Fibroblast of lung (primary cell): Measurements from ENCODE around the gene TMEM233.

Experiments
- CTCF ChIP-seq, 2 donors: IDR thresholded peaks in 1 of 2; conservative IDR thresholded peaks in 1 of 2; 1 replicate in 1 of 2; 2 replicates in 1 of 2; pipeline ENCODE4 v1.5.1; 2011 to 2012; ENCODE audit warnings: low read length in 2 of 2, control low read depth in 1 of 2, inconsistent platforms in 1 of 2, low read depth in 1 of 2, mild to moderate bottlenecking in 1 of 2
- EZH2 ChIP-seq: IDR thresholded peaks from 2 replicates; pipeline ENCODE4 v1.5.1; 2012; ENCODE audit warnings: low read length, control low read depth, mild to moderate bottlenecking; ENCODE audit errors: missing control alignments

- TF ChIP-seq CTCF (conservative IDR thresholded peaks at IDR 0.05 in 1 of 2, IDR thresholded peaks at IDR 0.05 in 1 of 2; ENCODE audit: low read depth in 1 of 2, low read length in 2 of 2), result no peak
- TF ChIP-seq EZH2, result no peak
Measured at GRCh38 chr12:119624966-119625365, 31.4 kb downstream of the TMEM233 start.
